GM23338 (cell line): ENCODE data around the gene SPATC1L. TPM values are rescaled to one million over a fixed set of nuclear protein-coding genes. Genes with fewer than 3 reads are reported as not detected.

ENCODE experiments used
- ATAC-seq: fragments of 200-7000 bp; cut with Tn5 transposase; 3 replicates; pipeline ENCODE4 v1.9.1; 2020
- DNase-seq: peaks from one replicate; pipeline ENCODE4 v3.0.0-alpha.2; 2015; ENCODE audit warnings: low spot score
- H2AFZ ChIP-seq: fragments of 200-600 bp; sonication (generic); 2 replicates; pipeline ENCODE4 v1.8.0; 2016; ENCODE audit warnings: antibody characterized with exemption, mild to moderate bottlenecking, moderate library complexity
- H3F3A ChIP-seq: fragments of 200-600 bp; sonication (generic); replicated peaks from 2 replicates; pipeline ENCODE4 v1.8.0; 2017; ENCODE audit warnings: antibody characterized with exemption, mixed run types, low read depth
- H3K27ac ChIP-seq: fragments of 200-600 bp; sonication (generic); 2 replicates; pipeline ENCODE4 v1.6.1; 2016; ENCODE audit warnings: low read depth
- H3K27me3 ChIP-seq: fragments of 200-600 bp; sonication (generic); 2 replicates; pipeline ENCODE4 v1.8.0; 2016; ENCODE audit warnings: mild to moderate bottlenecking, mixed run types, moderate library complexity; ENCODE audit not compliant: insufficient read depth
- H3K36me3 ChIP-seq: fragments of 200-600 bp; sonication (generic); 2 replicates; pipeline ENCODE4 v1.8.0; 2016; ENCODE audit warnings: mild to moderate bottlenecking; ENCODE audit not compliant: insufficient read depth
- H3K4me1 ChIP-seq: fragments of 200-600 bp; sonication (generic); 2 replicates; pipeline ENCODE4 v1.8.0; 2016; ENCODE audit warnings: mild to moderate bottlenecking, moderate library complexity; ENCODE audit not compliant: insufficient read depth
- H3K4me2 ChIP-seq: fragments of 200-600 bp; sonication (generic); 2 replicates; pipeline ENCODE4 v1.7.1; 2017; ENCODE audit warnings: mixed run types
- H3K4me3 ChIP-seq: fragments of 200-600 bp; sonication (generic); 2 replicates; pipeline ENCODE4 v1.6.1; 2016; ENCODE audit warnings: mixed run types
- H3K79me2 ChIP-seq: fragments of 200-600 bp; sonication (generic); replicated peaks from 2 replicates; pipeline ENCODE4 v1.8.0; 2017; ENCODE audit warnings: mild to moderate bottlenecking; ENCODE audit not compliant: insufficient read depth
- H3K9me2 ChIP-seq: fragments of 200-600 bp; sonication (generic); 2 replicates; pipeline ENCODE4 v1.8.0; 2017; ENCODE audit not compliant: insufficient read depth
- H4K20me1 ChIP-seq: fragments of 200-600 bp; sonication (generic); replicated peaks from 2 replicates; pipeline ENCODE4 v1.8.0; 2017; ENCODE audit warnings: mild to moderate bottlenecking; ENCODE audit not compliant: insufficient read depth
- H3K27ac Mint-ChIP-seq: 2 replicates; pipeline ENCODE4 v1.8.0; 2020; ENCODE audit warnings: inconsistent platforms, mild to moderate bottlenecking, moderate library complexity, mixed read lengths
- H3K27me3 Mint-ChIP-seq: 3 replicates; pipeline ENCODE4 v1.8.0; 2022; ENCODE audit warnings: low read depth, mild to moderate bottlenecking, moderate library complexity, mixed read lengths, inconsistent platforms; ENCODE audit not compliant: insufficient read depth, poor library complexity
- H3K36me3 Mint-ChIP-seq: 3 replicates; pipeline ENCODE4 v1.8.0; 2021; ENCODE audit warnings: low read depth, mild to moderate bottlenecking, inconsistent platforms, moderate library complexity, mixed read lengths
- H3K4me1 Mint-ChIP-seq: 3 replicates; pipeline ENCODE4 v1.8.0; 2020; ENCODE audit warnings: mild to moderate bottlenecking, inconsistent platforms, mixed read lengths
- H3K4me3 Mint-ChIP-seq: 3 replicates; pipeline ENCODE4 v1.8.0; 2021; ENCODE audit warnings: moderate library complexity, mild to moderate bottlenecking, inconsistent platforms, mixed read lengths
- H3K9me3 Mint-ChIP-seq: 3 replicates; pipeline ENCODE4 v1.8.0; 2020; ENCODE audit warnings: moderate library complexity, mild to moderate bottlenecking, inconsistent platforms, mixed read lengths
- CREB1 ChIP-seq: fragments of 250-450 bp; sonication (Bioruptor Pico); IDR thresholded peaks from 2 replicates; pipeline ENCODE4 v1.5.0; 2020; ENCODE audit warnings: low read depth, mild to moderate bottlenecking, moderate library complexity
- EZH2phosphoT487 ChIP-seq: fragments of 200-600 bp; sonication (generic); IDR thresholded peaks from one replicate; pipeline ENCODE4 v1.8.1; 2018; ENCODE audit warnings: antibody characterized with exemption; ENCODE audit not compliant: unreplicated experiment
- NANOG ChIP-seq: IDR thresholded peaks from 2 replicates; pipeline ENCODE4 v1.6.1; 2016; ENCODE audit warnings: antibody characterized with exemption, borderline replicate concordance
- STAT1 ChIP-seq: IDR thresholded peaks from one replicate; pipeline ENCODE4 v1.6.1; 2016; ENCODE audit warnings: antibody characterized with exemption; ENCODE audit not compliant: unreplicated experiment
- ZNF114 ChIP-seq: fragments of 250-450 bp; sonication (Bioruptor Pico); IDR thresholded peaks from 2 replicates; pipeline ENCODE4 v1.5.0; 2020; ENCODE audit warnings: mild to moderate bottlenecking, moderate library complexity
- ZNF331 ChIP-seq: fragments of 250-450 bp; sonication (Bioruptor Pico); IDR thresholded peaks from 2 replicates; pipeline ENCODE4 v1.5.0; 2020; ENCODE audit warnings: low read depth, mild to moderate bottlenecking, moderate library complexity
- polyA plus RNA-seq: library from polyadenylated mRNA; unstranded; fragments of >200 nt; fragmentation: Nextera tagmentation; extraction: Ambion mirVana; gene quantifications from 2 replicates; pipeline ENCODE4 v1.2.1, GENCODE V29; 2016
- total RNA-seq: library from RNA; depleted of rRNA; stranded (reverse); fragments of >200 nt; shearing (Covaris generic); gene quantifications from 2 replicates; pipeline ENCODE4 v1.2.3, GENCODE V29; 2014
- TF ChIP-seq, protein P1 (sequence below): fragments of 250-450 bp; sonication (Bioruptor Pico); IDR thresholded peaks from 2 replicates; pipeline ENCODE4 v1.5.0; 2020; ENCODE audit warnings: mild to moderate bottlenecking, moderate library complexity
- TF ChIP-seq, protein P2 (sequence below): IDR thresholded peaks from 2 replicates; pipeline ENCODE4 v1.6.1; 2016; ENCODE audit warnings: antibody characterized with exemption
- TF ChIP-seq, protein P3 (sequence below), 2 experiments: fragments of 200-600 bp in 1 of 2; sonication (generic) in 1 of 2; conservative IDR thresholded peaks; 2 replicates each; pipeline versions ENCODE4 v1.5.1 to v1.6.1; 2016 to 2017; ENCODE audit warnings: antibody characterized with exemption in 2 of 2, low read depth in 2 of 2, mild to moderate bottlenecking in 2 of 2, moderate library complexity in 1 of 2
- TF ChIP-seq, protein P4 (sequence below): IDR thresholded peaks from one replicate; pipeline ENCODE4 v1.6.1; 2018; ENCODE audit warnings: antibody characterized with exemption; ENCODE audit not compliant: unreplicated experiment

Gene SPATC1L
- total and polyA plus RNA-seq, 2 experiments from 2014 or later, result 37.6 to 70.2 TPM

DNA sequence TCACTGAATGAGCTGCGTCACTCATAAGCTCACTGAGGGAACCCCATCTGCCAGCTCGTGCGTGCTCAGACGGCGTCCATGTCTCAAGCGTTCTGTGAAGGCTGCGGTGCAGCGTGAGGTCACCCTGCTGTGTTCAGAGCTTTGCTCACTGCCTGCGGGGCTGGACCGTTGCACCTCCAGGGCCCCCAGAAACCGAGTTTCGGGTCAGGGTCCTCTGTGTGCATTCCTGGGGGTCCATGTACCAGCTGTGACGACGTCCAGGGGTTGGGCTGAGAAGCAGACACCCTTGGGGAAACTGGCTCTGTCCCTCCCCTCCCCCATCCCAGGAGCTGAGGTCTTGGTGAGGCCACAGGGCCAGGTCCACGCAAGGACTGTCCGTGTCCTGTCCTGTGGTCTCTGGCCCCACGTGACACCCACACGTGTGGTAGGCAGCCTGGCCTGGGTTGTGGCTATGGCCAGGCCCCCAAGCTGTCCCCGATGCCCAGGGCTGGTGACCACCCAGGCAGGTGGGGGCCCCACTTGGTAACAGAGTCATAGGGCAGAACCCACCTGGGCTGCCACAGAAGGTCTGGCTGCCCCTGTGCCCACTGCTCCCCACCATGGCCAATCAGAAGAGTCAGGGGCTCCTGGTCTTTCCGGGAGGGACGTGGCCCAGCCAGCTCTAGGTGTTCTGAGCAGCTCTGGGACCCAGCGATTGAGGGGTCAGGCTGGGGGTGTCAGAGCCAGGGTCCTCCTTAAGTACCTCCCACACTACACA, 53.2 kb downstream of the SPATC1L start:
- Histone ChIP-seq H3K27ac (no peak overlapping the region), H3K4me3 (no peak overlapping the region), H3K79me2 (no peaks in the 10 kb centered on the region), H3K4me1 (no peaks in the 10 kb centered on the region), H3F3A (no peaks in the 10 kb centered on the region), H3K4me2 (no peak overlapping the region), H3K9me2 (no peaks in the 10 kb centered on the region), H3K27me3 (no peaks in the 10 kb centered on the region), H3K36me3 (no peaks in the 10 kb centered on the region), H2AFZ (no peak overlapping the region), H4K20me1 (no peaks in the 10 kb centered on the region)
- ATAC-seq (no peak), DNase-seq (no peak)
- Mint-ChIP-seq H3K4me3 (no peak overlapping the region), H3K9me3 (no peaks in the 10 kb centered on the region), H3K27me3 (peaks cover 8% of the 10 kb centered on the region), H3K27ac (no peak overlapping the region), H3K36me3 (no peaks in the 10 kb centered on the region; the same call in 2 of the 3 replicates), H3K4me1 (peaks cover 6% of the 10 kb centered on the region)
- TF ChIP-seq ZNF331 (CRISPR knock-in tag), result no peak
- no peak for TF ChIP-seq NANOG
- TF ChIP-seq, protein P1, sequence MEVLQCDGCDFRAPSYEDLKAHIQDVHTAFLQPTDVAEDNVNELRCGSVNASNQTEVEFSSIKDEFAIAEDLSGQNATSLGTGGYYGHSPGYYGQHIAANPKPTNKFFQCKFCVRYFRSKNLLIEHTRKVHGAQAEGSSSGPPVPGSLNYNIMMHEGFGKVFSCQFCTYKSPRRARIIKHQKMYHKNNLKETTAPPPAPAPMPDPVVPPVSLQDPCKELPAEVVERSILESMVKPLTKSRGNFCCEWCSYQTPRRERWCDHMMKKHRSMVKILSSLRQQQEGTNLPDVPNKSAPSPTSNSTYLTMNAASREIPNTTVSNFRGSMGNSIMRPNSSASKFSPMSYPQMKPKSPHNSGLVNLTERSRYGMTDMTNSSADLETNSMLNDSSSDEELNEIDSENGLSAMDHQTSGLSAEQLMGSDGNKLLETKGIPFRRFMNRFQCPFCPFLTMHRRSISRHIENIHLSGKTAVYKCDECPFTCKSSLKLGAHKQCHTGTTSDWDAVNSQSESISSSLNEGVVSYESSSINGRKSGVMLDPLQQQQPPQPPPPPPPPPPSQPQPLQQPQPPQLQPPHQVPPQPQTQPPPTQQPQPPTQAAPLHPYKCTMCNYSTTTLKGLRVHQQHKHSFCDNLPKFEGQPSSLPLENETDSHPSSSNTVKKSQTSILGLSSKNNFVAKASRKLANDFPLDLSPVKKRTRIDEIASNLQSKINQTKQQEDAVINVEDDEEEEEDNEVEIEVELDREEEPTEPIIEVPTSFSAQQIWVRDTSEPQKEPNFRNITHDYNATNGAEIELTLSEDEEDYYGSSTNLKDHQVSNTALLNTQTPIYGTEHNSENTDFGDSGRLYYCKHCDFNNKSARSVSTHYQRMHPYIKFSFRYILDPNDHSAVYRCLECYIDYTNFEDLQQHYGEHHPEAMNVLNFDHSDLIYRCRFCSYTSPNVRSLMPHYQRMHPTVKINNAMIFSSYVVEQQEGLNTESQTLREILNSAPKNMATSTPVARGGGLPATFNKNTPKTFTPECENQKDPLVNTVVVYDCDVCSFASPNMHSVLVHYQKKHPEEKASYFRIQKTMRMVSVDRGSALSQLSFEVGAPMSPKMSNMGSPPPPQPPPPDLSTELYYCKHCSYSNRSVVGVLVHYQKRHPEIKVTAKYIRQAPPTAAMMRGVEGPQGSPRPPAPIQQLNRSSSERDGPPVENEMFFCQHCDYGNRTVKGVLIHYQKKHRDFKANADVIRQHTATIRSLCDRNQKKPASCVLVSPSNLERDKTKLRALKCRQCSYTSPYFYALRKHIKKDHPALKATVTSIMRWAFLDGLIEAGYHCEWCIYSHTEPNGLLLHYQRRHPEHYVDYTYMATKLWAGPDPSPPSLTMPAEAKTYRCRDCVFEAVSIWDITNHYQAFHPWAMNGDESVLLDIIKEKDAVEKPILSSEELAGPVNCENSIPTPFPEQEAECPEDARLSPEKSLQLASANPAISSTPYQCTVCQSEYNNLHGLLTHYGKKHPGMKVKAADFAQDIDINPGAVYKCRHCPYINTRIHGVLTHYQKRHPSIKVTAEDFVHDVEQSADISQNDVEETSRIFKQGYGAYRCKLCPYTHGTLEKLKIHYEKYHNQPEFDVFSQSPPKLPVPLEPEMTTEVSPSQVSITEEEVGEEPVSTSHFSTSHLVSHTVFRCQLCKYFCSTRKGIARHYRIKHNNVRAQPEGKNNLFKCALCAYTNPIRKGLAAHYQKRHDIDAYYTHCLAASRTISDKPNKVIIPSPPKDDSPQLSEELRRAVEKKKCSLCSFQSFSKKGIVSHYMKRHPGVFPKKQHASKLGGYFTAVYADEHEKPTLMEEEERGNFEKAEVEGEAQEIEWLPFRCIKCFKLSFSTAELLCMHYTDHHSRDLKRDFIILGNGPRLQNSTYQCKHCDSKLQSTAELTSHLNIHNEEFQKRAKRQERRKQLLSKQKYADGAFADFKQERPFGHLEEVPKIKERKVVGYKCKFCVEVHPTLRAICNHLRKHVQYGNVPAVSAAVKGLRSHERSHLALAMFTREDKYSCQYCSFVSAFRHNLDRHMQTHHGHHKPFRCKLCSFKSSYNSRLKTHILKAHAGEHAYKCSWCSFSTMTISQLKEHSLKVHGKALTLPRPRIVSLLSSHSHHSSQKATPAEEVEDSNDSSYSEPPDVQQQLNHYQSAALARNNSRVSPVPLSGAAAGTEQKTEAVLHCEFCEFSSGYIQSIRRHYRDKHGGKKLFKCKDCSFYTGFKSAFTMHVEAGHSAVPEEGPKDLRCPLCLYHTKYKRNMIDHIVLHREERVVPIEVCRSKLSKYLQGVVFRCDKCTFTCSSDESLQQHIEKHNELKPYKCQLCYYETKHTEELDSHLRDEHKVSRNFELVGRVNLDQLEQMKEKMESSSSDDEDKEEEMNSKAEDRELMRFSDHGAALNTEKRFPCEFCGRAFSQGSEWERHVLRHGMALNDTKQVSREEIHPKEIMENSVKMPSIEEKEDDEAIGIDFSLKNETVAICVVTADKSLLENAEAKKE (CRISPR knock-in tag), result no peak
- no peak for TF ChIP-seq EZH2phosphoT487
- TF ChIP-seq, protein P2, sequence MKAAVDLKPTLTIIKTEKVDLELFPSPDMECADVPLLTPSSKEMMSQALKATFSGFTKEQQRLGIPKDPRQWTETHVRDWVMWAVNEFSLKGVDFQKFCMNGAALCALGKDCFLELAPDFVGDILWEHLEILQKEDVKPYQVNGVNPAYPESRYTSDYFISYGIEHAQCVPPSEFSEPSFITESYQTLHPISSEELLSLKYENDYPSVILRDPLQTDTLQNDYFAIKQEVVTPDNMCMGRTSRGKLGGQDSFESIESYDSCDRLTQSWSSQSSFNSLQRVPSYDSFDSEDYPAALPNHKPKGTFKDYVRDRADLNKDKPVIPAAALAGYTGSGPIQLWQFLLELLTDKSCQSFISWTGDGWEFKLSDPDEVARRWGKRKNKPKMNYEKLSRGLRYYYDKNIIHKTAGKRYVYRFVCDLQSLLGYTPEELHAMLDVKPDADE, result no peak
- TF ChIP-seq, protein P3, sequence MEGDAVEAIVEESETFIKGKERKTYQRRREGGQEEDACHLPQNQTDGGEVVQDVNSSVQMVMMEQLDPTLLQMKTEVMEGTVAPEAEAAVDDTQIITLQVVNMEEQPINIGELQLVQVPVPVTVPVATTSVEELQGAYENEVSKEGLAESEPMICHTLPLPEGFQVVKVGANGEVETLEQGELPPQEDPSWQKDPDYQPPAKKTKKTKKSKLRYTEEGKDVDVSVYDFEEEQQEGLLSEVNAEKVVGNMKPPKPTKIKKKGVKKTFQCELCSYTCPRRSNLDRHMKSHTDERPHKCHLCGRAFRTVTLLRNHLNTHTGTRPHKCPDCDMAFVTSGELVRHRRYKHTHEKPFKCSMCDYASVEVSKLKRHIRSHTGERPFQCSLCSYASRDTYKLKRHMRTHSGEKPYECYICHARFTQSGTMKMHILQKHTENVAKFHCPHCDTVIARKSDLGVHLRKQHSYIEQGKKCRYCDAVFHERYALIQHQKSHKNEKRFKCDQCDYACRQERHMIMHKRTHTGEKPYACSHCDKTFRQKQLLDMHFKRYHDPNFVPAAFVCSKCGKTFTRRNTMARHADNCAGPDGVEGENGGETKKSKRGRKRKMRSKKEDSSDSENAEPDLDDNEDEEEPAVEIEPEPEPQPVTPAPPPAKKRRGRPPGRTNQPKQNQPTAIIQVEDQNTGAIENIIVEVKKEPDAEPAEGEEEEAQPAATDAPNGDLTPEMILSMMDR (conservative IDR thresholded peaks at IDR 0.05; ENCODE audit: low read depth in 2 of 2), result no peak
- TF ChIP-seq, protein P4, sequence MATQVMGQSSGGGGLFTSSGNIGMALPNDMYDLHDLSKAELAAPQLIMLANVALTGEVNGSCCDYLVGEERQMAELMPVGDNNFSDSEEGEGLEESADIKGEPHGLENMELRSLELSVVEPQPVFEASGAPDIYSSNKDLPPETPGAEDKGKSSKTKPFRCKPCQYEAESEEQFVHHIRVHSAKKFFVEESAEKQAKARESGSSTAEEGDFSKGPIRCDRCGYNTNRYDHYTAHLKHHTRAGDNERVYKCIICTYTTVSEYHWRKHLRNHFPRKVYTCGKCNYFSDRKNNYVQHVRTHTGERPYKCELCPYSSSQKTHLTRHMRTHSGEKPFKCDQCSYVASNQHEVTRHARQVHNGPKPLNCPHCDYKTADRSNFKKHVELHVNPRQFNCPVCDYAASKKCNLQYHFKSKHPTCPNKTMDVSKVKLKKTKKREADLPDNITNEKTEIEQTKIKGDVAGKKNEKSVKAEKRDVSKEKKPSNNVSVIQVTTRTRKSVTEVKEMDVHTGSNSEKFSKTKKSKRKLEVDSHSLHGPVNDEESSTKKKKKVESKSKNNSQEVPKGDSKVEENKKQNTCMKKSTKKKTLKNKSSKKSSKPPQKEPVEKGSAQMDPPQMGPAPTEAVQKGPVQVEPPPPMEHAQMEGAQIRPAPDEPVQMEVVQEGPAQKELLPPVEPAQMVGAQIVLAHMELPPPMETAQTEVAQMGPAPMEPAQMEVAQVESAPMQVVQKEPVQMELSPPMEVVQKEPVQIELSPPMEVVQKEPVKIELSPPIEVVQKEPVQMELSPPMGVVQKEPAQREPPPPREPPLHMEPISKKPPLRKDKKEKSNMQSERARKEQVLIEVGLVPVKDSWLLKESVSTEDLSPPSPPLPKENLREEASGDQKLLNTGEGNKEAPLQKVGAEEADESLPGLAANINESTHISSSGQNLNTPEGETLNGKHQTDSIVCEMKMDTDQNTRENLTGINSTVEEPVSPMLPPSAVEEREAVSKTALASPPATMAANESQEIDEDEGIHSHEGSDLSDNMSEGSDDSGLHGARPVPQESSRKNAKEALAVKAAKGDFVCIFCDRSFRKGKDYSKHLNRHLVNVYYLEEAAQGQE, result no peak
- no peak for TF ChIP-seq STAT1
- no peak for TF ChIP-seq CREB1 (CRISPR knock-in tag)
- no peak for TF ChIP-seq ZNF114
